Measurements from ENCODE around the gene TENM3.
"Not testable (repeated sequence)": the region's sequence is repeated elsewhere in the genome, so short reads cannot be mapped to it uniquely, and the experiment has no call there.

Gene TENM3

DNA sequence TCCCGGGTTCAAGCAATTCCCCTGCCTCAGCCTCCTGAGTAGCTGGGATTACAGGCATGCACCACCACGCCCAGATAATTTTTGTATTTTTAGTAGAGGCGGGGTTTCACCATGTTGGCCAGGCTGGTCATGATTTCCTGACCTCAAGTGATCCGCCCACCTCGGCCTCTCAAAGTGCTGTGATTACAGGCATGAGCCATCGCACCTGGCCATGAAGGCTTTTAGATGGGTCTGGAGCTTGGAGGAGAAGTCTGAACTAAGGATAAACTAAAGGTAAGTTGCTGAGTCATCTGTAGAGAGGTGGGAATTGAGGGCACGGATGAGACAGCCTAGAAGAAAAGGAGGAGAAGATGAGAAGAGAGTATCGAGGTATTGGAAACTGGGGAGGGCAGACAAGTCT lies at the start of gene TENM3:
Gene TENM3 (plus strand): TSS at position 199 of the 400 bp plus-strand sequence. CDS start 80,619 bp downstream, outside the sequence.
- not testable (repeated sequence) for H3K4me3 ChIP-seq (ENCODE audit: low read depth in 1 of 2, low read length in 2 of 2); H3K9me3 ChIP-seq (ENCODE audit: insufficient read depth, low read length, severe bottlenecking); H3K4me2 ChIP-seq (ENCODE audit: insufficient read depth, low read length); H3K4me1 ChIP-seq (ENCODE audit: insufficient read depth, low read length); ATAC-seq (ENCODE audit: insufficient read depth, low read depth); H3K9ac ChIP-seq (ENCODE audit: low read depth, low read length); DNase-seq; H3K36me3 ChIP-seq (ENCODE audit: insufficient read depth, low read length); H2AFZ ChIP-seq (ENCODE audit: low read depth, low read length); H3K27ac ChIP-seq (ENCODE audit: low read length); H4K20me1 ChIP-seq (ENCODE audit: insufficient read depth, low read length); H3K27me3 ChIP-seq (ENCODE audit: insufficient read depth, low read length, poor library complexity); H3K79me2 ChIP-seq (ENCODE audit: insufficient read depth, low read length)

DNA sequence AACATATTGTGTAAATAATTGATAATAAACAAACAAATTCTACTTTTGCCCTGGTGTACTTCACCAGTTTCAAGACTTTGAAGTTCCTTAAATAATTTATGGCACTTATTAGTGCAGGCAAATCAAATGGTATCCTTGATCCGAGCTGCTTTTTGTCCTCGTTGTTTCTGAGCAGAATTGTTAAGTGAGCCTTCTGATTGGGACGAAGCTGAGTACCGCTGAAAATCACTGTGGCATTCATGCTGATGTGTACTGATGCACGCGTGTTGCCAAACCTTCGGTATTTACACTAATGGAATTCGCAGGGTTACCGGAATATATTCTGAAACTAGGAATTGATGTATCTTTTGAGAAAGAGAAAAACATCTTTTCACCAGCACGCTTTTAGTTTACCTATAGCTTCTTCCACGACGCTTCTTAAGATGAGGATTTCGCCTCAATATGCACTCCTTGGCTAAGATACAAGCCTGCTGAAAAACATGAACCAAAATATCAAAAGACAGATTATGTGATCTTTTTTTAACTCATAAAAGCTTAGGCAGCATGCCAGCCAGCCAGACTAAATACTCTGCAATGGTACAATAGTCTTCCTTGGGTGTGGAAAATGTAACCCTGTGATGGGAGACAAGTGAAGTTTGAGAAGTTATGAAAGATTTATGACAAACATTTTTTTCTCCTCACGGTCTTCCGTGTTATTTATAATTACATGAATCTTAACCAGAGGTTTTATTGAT lies 48.9 kb upstream of the TENM3 start:
- ATAC-seq (ENCODE audit: insufficient read depth, low read depth) (no peak), DNase-seq (no peak)
- Histone ChIP-seq H3K79me2 (ENCODE audit: insufficient read depth, low read length) (no peaks in the 10 kb centered on the region), H3K9me3 (ENCODE audit: insufficient read depth, low read length, severe bottlenecking) (no peaks in the 10 kb centered on the region), H2AFZ (ENCODE audit: low read depth, low read length) (no peak overlapping the region), H3K4me1 (ENCODE audit: insufficient read depth, low read length) (no peaks in the 10 kb centered on the region), H3K27ac (ENCODE audit: low read length) (no peak overlapping the region), H4K20me1 (ENCODE audit: insufficient read depth, low read length) (no peaks in the 10 kb centered on the region), H3K27me3 (ENCODE audit: insufficient read depth, low read length, poor library complexity) (no peaks in the 10 kb centered on the region), H3K4me3 (ENCODE audit: low read depth in 1 of 2, low read length in 2 of 2) (no peak overlapping the region), H3K4me2 (ENCODE audit: insufficient read depth, low read length) (no peak overlapping the region), H3K36me3 (ENCODE audit: insufficient read depth, low read length) (no peaks in the 10 kb centered on the region), H3K9ac (ENCODE audit: low read depth, low read length) (no peak overlapping the region)
- no peak for TF ChIP-seq EZH2 (IDR thresholded peaks at IDR 0.05; ENCODE audit: borderline replicate concordance, low read depth, low read length, severe bottlenecking)
- TF ChIP-seq, protein P1, sequence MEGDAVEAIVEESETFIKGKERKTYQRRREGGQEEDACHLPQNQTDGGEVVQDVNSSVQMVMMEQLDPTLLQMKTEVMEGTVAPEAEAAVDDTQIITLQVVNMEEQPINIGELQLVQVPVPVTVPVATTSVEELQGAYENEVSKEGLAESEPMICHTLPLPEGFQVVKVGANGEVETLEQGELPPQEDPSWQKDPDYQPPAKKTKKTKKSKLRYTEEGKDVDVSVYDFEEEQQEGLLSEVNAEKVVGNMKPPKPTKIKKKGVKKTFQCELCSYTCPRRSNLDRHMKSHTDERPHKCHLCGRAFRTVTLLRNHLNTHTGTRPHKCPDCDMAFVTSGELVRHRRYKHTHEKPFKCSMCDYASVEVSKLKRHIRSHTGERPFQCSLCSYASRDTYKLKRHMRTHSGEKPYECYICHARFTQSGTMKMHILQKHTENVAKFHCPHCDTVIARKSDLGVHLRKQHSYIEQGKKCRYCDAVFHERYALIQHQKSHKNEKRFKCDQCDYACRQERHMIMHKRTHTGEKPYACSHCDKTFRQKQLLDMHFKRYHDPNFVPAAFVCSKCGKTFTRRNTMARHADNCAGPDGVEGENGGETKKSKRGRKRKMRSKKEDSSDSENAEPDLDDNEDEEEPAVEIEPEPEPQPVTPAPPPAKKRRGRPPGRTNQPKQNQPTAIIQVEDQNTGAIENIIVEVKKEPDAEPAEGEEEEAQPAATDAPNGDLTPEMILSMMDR (IDR thresholded peaks at IDR 0.05; ENCODE audit: borderline replicate concordance, extremely low read depth, low read length, poor library complexity, severe bottlenecking): no peak

DNA sequence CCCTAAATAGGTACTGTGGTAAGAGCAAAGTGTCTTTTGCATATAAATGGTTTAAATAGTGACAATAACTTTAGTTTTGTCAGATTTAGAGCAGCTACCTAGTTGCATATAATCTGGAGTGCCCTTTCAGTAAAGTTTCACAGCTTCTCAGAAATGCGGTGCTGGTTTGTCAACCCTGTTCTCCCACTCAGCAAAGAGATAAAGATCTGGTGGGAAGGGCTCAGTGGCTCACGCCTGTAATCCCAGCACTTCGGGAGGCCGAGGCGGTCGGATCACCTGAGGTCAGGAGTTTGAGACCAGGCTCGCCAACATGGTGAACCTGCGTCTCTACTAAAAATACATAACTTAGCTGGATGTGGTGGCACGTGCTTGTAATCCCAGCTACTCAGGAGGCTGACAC lies 45.6 kb upstream of the TENM3 start:
- Histone ChIP-seq H4K20me1 (ENCODE audit: insufficient read depth, low read length) (no peaks in the 10 kb centered on the region), H2AFZ (ENCODE audit: low read depth, low read length) (no peak overlapping the region), H3K79me2 (ENCODE audit: insufficient read depth, low read length) (no peaks in the 10 kb centered on the region), H3K4me2 (ENCODE audit: insufficient read depth, low read length) (no peak overlapping the region), H3K4me1 (ENCODE audit: insufficient read depth, low read length) (no peaks in the 10 kb centered on the region), H3K36me3 (ENCODE audit: insufficient read depth, low read length) (no peaks in the 10 kb centered on the region), H3K27ac (ENCODE audit: low read length) (no peak overlapping the region), H3K4me3 (ENCODE audit: low read depth in 1 of 2, low read length in 2 of 2) (no peak overlapping the region), H3K9me3 (ENCODE audit: insufficient read depth, low read length, severe bottlenecking) (no peaks in the 10 kb centered on the region), H3K27me3 (ENCODE audit: insufficient read depth, low read length, poor library complexity) (no peaks in the 10 kb centered on the region), H3K9ac (ENCODE audit: low read depth, low read length) (no peak overlapping the region)
- no peak for TF ChIP-seq EZH2 (IDR thresholded peaks at IDR 0.05; ENCODE audit: borderline replicate concordance, low read depth, low read length, severe bottlenecking)
- TF ChIP-seq, protein P1 (IDR thresholded peaks at IDR 0.05; ENCODE audit: borderline replicate concordance, extremely low read depth, low read length, poor library complexity, severe bottlenecking): no peak
- ATAC-seq (ENCODE audit: insufficient read depth, low read depth) (no peak), DNase-seq (no peak)

DNA sequence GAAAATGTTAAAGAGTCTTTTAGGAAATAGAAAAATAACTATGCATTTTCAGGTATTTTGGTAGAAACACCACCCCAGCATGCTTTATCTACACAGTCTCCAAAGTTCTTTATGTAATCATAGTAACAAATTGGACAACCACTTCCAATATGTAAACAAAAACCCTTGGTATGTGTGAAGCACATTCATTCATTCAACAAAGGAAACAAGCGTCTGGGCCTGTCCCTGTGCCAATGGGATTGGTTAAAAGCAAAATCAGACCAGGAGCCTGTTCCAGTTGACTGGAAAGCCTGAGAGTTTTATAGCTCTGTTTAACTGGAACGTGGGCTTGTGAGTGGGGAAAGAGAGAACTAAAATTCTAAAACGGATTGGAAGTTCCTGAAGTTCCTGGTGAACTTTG lies 41.3 kb upstream of the TENM3 start:
- no peaks in the 10 kb centered on the region for H4K20me1 ChIP-seq (ENCODE audit: insufficient read depth, low read length)
- no peaks in the 10 kb centered on the region for H3K9me3 ChIP-seq (ENCODE audit: insufficient read depth, low read length, severe bottlenecking)
- no peak overlapping the region for H3K27ac ChIP-seq (ENCODE audit: low read length)
- H3K9ac ChIP-seq (ENCODE audit: low read depth, low read length): no peak overlapping the region
- H3K4me3 ChIP-seq (ENCODE audit: low read depth in 1 of 2, low read length in 2 of 2): no peak overlapping the region
- H3K4me2 ChIP-seq (ENCODE audit: insufficient read depth, low read length): no peak overlapping the region
- H3K79me2 ChIP-seq (ENCODE audit: insufficient read depth, low read length): no peaks in the 10 kb centered on the region
- ATAC-seq (ENCODE audit: insufficient read depth, low read depth) (no peak), DNase-seq (no peak)
- no peak overlapping the region for H2AFZ ChIP-seq (ENCODE audit: low read depth, low read length)
- no peaks in the 10 kb centered on the region for H3K4me1 ChIP-seq (ENCODE audit: insufficient read depth, low read length)
- H3K36me3 ChIP-seq (ENCODE audit: insufficient read depth, low read length): no peaks in the 10 kb centered on the region
- no peaks in the 10 kb centered on the region for H3K27me3 ChIP-seq (ENCODE audit: insufficient read depth, low read length, poor library complexity)
- no peak for TF ChIP-seq EZH2 (IDR thresholded peaks at IDR 0.05; ENCODE audit: borderline replicate concordance, low read depth, low read length, severe bottlenecking)
- TF ChIP-seq, protein P1 (IDR thresholded peaks at IDR 0.05; ENCODE audit: borderline replicate concordance, extremely low read depth, low read length, poor library complexity, severe bottlenecking): no peak
